Measurements from ENCODE around the gene TIPIN.
A peak's percentile ranks its signal among the peaks of the same experiment; 100 is the strongest.

Gene TIPIN

DNA sequence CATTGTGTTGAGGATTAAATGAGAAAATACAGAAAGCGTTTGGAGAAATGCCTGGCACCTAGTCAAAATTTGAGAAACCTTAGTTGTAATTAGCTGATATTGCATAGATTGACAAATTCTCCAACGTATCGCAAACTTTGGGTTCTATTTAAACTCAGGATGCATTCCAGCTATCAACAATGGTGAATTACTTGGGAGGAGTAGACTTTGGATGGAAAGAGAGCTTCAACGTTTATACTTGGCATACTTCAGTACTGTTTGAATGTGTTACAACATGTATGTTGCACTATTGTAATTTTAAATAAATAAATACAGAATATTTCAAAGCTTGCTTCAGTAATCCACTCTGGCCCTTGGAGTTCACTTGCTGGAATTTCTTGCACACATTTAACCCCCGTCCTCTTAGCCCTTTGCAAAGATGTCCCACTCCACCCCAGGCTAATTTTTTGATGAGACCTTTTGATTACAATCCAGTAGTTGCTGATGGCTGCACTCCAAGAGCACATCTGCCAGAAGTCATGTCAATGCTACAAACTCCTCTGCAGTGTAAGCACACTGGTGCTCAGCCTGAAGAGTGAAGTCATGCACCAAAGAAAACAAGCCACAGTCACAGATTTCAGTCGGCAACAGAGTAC is 67.8 kb downstream of the TIPIN start:
- TF ChIP-seq USF1 (IDR thresholded peaks at IDR 0.05) = no peak
- TF ChIP-seq TAF1 (IDR thresholded peaks at IDR 0.05; ENCODE audit: low read depth) = no peak
- no peak for TF ChIP-seq CEBPB (IDR thresholded peaks at IDR 0.05)
- TF ChIP-seq EGR1 (IDR thresholded peaks at IDR 0.05) = no peak
- no peak for TF ChIP-seq YY1 (IDR thresholded peaks at IDR 0.05; ENCODE audit: low read depth)
- TF ChIP-seq FOXM1 (IDR thresholded peaks at IDR 0.05; ENCODE audit: borderline replicate concordance, low read depth) = no peak
- TF ChIP-seq TCF12 (IDR thresholded peaks at IDR 0.05; ENCODE audit: low read depth) = no peak
- TF ChIP-seq CREB1 (IDR thresholded peaks at IDR 0.05; ENCODE audit: low read depth) = no peak
- no peak for TF ChIP-seq REST (IDR thresholded peaks at IDR 0.05; ENCODE audit: low read depth)
- TF ChIP-seq EP300 (IDR thresholded peaks at IDR 0.05; ENCODE audit: borderline replicate concordance) = no peak
- TF ChIP-seq NFIC (IDR thresholded peaks at IDR 0.05) = no peak
- TF ChIP-seq, protein P1, sequence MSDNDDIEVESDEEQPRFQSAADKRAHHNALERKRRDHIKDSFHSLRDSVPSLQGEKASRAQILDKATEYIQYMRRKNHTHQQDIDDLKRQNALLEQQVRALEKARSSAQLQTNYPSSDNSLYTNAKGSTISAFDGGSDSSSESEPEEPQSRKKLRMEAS (IDR thresholded peaks at IDR 0.05) = no peak
- no peak for TF ChIP-seq TEAD4 (IDR thresholded peaks at IDR 0.05)

DNA sequence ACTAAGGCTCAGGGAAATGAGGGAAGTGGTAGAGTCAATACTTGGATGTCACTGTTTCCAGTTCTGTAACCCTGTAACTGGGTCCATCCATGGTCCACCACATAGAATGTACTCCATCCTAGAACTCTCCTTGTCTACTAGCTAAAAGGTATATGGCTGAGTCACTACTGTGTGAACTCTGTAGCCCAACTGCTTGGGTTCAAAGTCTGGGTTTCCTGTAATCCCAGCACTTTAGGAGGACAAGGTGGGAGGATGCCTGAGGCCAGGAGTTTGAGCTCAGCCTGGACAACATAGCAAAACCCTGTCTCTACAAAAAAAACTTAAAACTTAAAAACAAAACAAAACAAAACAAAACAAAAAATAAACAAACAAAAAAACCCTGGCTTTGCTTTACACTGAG is 68.4 kb downstream of the TIPIN start:
- no peak for TF ChIP-seq ZBTB7A (IDR thresholded peaks at IDR 0.05; ENCODE audit: low read depth)
- no peak for TF ChIP-seq FOXM1 (IDR thresholded peaks at IDR 0.05; ENCODE audit: borderline replicate concordance, low read depth)
- no peak for TF ChIP-seq CREB1 (IDR thresholded peaks at IDR 0.05; ENCODE audit: low read depth)
- no peak for TF ChIP-seq TEAD4 (IDR thresholded peaks at IDR 0.05)
- TF ChIP-seq CEBPB (IDR thresholded peaks at IDR 0.05) = no peak
- TF ChIP-seq EGR1 (IDR thresholded peaks at IDR 0.05) = no peak
- TF ChIP-seq EP300 (IDR thresholded peaks at IDR 0.05; ENCODE audit: borderline replicate concordance) = no peak
- TF ChIP-seq, protein P1 (IDR thresholded peaks at IDR 0.05) = no peak
- no peak for TF ChIP-seq TCF12 (IDR thresholded peaks at IDR 0.05; ENCODE audit: low read depth)
- TF ChIP-seq USF1 (IDR thresholded peaks at IDR 0.05) = no peak
- no peak for TF ChIP-seq TAF1 (IDR thresholded peaks at IDR 0.05; ENCODE audit: low read depth)
- no peak for TF ChIP-seq YY1 (IDR thresholded peaks at IDR 0.05; ENCODE audit: low read depth)
- no peak for TF ChIP-seq RAD21 (IDR thresholded peaks at IDR 0.05; ENCODE audit: low read depth)

DNA sequence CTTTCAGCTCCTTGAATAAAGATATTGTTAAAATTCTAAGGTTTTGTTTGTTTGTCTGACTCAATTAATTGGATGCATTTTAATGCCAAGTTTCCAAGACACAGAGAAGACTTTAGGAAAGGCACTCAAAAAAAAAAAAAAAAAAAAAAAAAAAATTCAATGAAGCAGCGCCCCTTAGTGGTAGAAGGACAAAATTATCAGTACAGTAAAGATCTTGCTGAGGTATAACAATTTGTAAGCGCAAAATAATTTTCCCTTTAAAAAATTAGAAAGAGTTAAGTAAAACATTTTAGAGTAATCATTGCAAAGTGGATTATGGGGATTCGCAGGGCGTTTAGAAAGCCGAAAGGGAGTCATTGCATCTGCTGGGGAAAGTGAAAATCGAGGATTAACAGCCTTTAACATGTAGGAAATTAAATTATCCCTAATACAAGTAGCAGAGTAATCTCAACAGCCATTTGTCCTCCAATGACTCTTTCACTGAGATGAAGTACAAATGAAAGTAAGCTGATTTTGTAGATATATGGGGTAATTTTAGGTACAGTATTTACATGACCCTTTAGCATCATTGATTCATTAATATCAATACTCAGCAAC is 68.9 kb downstream of the TIPIN start:
- TF ChIP-seq CREB1 (IDR thresholded peaks at IDR 0.05; ENCODE audit: low read depth) (no peak), RAD21 (IDR thresholded peaks at IDR 0.05; ENCODE audit: low read depth) (peak; percentile 67)
